Immature natural killer cell (primary cell): ENCODE data around the gene LDB2. TPM values are rescaled to one million over a fixed set of nuclear protein-coding genes. Genes with fewer than 3 reads are reported as not detected.

ENCODE experiments used
- DNase-seq, 3 donors: peaks; one replicate each; pipeline ENCODE4 v3.0.0; 2022; ENCODE audit warnings: mixed read lengths in 1 of 3
- H3K27ac Mint-ChIP-seq, 6 donors: one replicate each; pipeline ENCODE4 v1.8.0; 2020; ENCODE audit warnings: mixed read lengths in 6 of 6, mild to moderate bottlenecking in 5 of 6, inconsistent platforms in 4 of 6, moderate library complexity in 3 of 6
- H3K27me3 Mint-ChIP-seq, 3 donors: one replicate each; pipeline ENCODE4 v1.8.0; 2020 to 2021; ENCODE audit warnings: low read depth in 3 of 3, mild to moderate bottlenecking in 3 of 3, mixed read lengths in 3 of 3, moderate library complexity in 3 of 3, inconsistent platforms in 1 of 3
- H3K36me3 Mint-ChIP-seq, 3 donors: one replicate each; pipeline ENCODE4 v1.8.0; 2020; ENCODE audit warnings: mixed read lengths in 3 of 3, inconsistent platforms in 2 of 3, mild to moderate bottlenecking in 2 of 3
- H3K4me1 Mint-ChIP-seq, 2 donors: one replicate each; pipeline ENCODE4 v1.8.0; 2020; ENCODE audit warnings: inconsistent platforms in 2 of 2, mild to moderate bottlenecking in 2 of 2, mixed read lengths in 2 of 2, moderate library complexity in 1 of 2
- H3K4me3 Mint-ChIP-seq, 5 donors: one replicate each; pipeline ENCODE4 v1.8.0; 2020; ENCODE audit warnings: mild to moderate bottlenecking in 5 of 5, mixed read lengths in 5 of 5, inconsistent platforms in 3 of 5, moderate library complexity in 3 of 5
- H3K9me3 Mint-ChIP-seq, 6 donors: one replicate each; pipeline ENCODE4 v1.8.0; 2020; ENCODE audit warnings: mild to moderate bottlenecking in 6 of 6, mixed read lengths in 6 of 6, inconsistent platforms in 4 of 6, moderate library complexity in 3 of 6
- polyA plus RNA-seq, 3 donors: library from polyadenylated mRNA; unstranded; fragments of 300-500 nt; fragmentation: Illumina TruSeq; gene quantifications; one replicate each; pipeline ENCODE4 v1.2.3, GENCODE V29; 2021

LDB2 gene
- polyA plus RNA-seq, 3 donors from 2014 or later, result 6.9 to 15.8 (median 7.5) TPM

- no peak for DNase-seq
- Mint-ChIP-seq H3K4me3 (no peak overlapping the region), H3K27ac (no peak overlapping the region), H3K36me3 (no peaks in the 10 kb centered on the region), H3K4me1 (peaks cover 25 to 26% of the 10 kb centered on the region in 2 donors), H3K27me3 (no peaks in the 10 kb centered on the region), H3K9me3 (no peaks in the 10 kb centered on the region)
Observed at GRCh38 chr4:16596267-16596666, 302.2 kb downstream of the LDB2 start.

- Mint-ChIP-seq H3K4me3 (no peak overlapping the region), H3K27ac (no peak overlapping the region), H3K27me3 (no peaks in the 10 kb centered on the region), H3K9me3 (no peaks in the 10 kb centered on the region), H3K36me3 (no peaks in the 10 kb centered on the region), H3K4me1 (peaks cover 20 to 21% of the 10 kb centered on the region in 2 donors)
- no peak for DNase-seq
Observed at GRCh38 chr4:16594128-16594527, 304.3 kb downstream of the LDB2 start.

- Mint-ChIP-seq H3K27me3 (no peaks in the 10 kb centered on the region), H3K9me3 (no peaks in the 10 kb centered on the region), H3K4me3 (no peak overlapping the region), H3K4me1 (peaks cover 14 to 16% of the 10 kb centered on the region in 2 donors), H3K27ac (no peak overlapping the region), H3K36me3 (no peaks in the 10 kb centered on the region)
- DNase-seq, result no peak
Observed at GRCh38 chr4:16593386-16593785, 305.1 kb downstream of the LDB2 start.

- H3K4me1 Mint-ChIP-seq, result peaks cover 0 to 3% of the 10 kb centered on the region in 2 donors
- no peak for DNase-seq
- no peaks in the 10 kb centered on the region for H3K27me3 Mint-ChIP-seq
- H3K9me3 Mint-ChIP-seq, result no peaks in the 10 kb centered on the region
- no peak overlapping the region for H3K4me3 Mint-ChIP-seq
- no peak overlapping the region for H3K27ac Mint-ChIP-seq
- H3K36me3 Mint-ChIP-seq, result peaks cover 0 to 4% (median 0%) of the 10 kb centered on the region in 3 donors
Observed at GRCh38 chr4:16591272-16591826, 307.1 kb downstream of the LDB2 start.

DNA sequence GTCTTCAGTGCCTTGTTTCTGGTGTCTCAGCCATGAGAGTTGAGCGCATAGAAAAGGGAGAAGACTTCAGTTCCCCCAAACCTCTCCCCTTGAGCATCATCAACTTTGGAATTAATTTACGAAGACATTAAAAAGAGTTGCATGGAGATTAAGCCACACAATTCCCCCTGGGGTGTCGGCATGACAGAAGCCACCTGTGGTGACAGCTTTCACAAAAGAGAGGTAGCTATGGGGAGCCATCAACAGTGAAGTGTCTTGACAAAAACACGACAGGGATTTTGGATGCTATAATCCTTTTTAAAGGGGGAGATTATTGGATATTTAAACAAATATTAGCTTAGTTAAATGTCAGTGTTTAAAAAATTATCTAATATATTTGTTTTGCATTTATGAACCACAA lies 307.6 kb downstream of the LDB2 start:
- Mint-ChIP-seq H3K27ac (no peak overlapping the region), H3K9me3 (no peaks in the 10 kb centered on the region), H3K27me3 (no peaks in the 10 kb centered on the region), H3K4me1 (peaks cover 0 to 3% of the 10 kb centered on the region in 2 donors), H3K36me3 (peaks cover 0 to 4% (median 0%) of the 10 kb centered on the region in 3 donors), H3K4me3 (no peak overlapping the region)
- no peak for DNase-seq

DNA sequence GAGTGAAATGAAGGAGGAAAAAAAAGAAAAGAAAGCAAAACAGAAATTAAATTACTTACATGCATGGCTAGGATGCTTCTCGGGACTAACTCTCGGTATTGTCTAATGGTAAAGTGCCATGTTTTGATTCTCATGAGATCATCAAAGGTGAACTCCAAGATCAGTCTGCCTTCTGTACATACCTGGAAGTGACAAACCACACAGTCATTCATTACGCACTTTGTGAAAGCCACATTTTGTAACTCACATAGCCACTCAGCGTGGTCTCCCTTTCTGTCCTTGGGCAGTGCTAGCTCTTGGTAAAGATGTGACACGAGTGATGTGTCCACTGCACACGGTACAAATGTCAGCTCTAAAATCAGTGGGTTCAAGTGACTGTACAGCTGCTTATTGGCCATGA lies 309.8 kb downstream of the LDB2 start:
- Mint-ChIP-seq H3K27me3 (peaks cover 0 to 2% (median 1%) of the 10 kb centered on the region in 3 donors), H3K27ac (no peak overlapping the region), H3K9me3 (no peaks in the 10 kb centered on the region), H3K4me3 (no peak overlapping the region), H3K4me1 (peaks cover 9 to 13% of the 10 kb centered on the region in 2 donors), H3K36me3 (peaks cover 0 to 4% (median 0%) of the 10 kb centered on the region in 3 donors)
- no peak for DNase-seq

DNA sequence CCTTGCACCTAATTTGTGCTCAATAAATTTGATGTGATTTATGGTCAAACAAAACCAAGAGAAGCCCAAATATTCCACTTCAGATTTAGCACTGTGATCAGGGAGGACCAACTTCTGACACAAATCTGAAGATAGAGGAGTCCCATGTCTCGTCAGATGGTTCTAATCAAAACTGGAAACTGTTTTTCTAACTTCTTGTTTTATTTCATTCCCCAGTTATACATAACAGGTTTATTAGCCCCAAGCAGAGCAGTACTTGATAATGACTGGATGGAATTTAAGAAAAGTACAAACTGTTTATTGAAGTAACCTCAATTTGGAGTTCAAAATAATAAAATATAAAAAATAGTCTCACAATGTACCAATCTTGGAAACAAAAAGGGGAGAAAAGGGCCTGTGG lies 310.3 kb downstream of the LDB2 start:
- peaks cover 0 to 2% (median 1%) of the 10 kb centered on the region in 3 donors for H3K27me3 Mint-ChIP-seq
- no peaks in the 10 kb centered on the region for H3K9me3 Mint-ChIP-seq
- H3K4me1 Mint-ChIP-seq, result peaks cover 9 to 13% of the 10 kb centered on the region in 2 donors
- peaks cover 0 to 4% (median 0%) of the 10 kb centered on the region in 3 donors for H3K36me3 Mint-ChIP-seq
- no peak overlapping the region for H3K4me3 Mint-ChIP-seq
- no peak for DNase-seq
- H3K27ac Mint-ChIP-seq, result no peak overlapping the region

GRCh38 chr4:16585053-16585452 lies 313.4 kb downstream of the LDB2 start:
- H3K27me3 Mint-ChIP-seq, result peaks cover 0 to 2% (median 1%) of the 10 kb centered on the region in 3 donors
- no peak for DNase-seq
- no peaks in the 10 kb centered on the region for H3K9me3 Mint-ChIP-seq

GRCh38 chr4:16583764-16584163 lies 314.7 kb downstream of the LDB2 start:
- DNase-seq, result no peak
- no peak overlapping the region for H3K4me3 Mint-ChIP-seq
- H3K4me1 Mint-ChIP-seq, result peaks cover 9 to 12% of the 10 kb centered on the region in 2 donors
- H3K9me3 Mint-ChIP-seq, result peaks cover 0 to 1% (median 0%) of the 10 kb centered on the region in 6 donors
- H3K36me3 Mint-ChIP-seq, result peaks cover 3 to 4% (median 3%) of the 10 kb centered on the region in 3 donors
- H3K27ac Mint-ChIP-seq, result no peak overlapping the region
- peaks cover 0 to 2% (median 1%) of the 10 kb centered on the region in 3 donors for H3K27me3 Mint-ChIP-seq

More at GRCh38 chr4:16585053-16585452, 313.4 kb downstream of the LDB2 start:
- H3K4me1 Mint-ChIP-seq, result peaks cover 9 to 13% of the 10 kb centered on the region in 2 donors
- H3K36me3 Mint-ChIP-seq, result peaks cover 3 to 4% (median 3%) of the 10 kb centered on the region in 3 donors
- no peak overlapping the region for H3K27ac Mint-ChIP-seq
- no peak overlapping the region for H3K4me3 Mint-ChIP-seq

DNA sequence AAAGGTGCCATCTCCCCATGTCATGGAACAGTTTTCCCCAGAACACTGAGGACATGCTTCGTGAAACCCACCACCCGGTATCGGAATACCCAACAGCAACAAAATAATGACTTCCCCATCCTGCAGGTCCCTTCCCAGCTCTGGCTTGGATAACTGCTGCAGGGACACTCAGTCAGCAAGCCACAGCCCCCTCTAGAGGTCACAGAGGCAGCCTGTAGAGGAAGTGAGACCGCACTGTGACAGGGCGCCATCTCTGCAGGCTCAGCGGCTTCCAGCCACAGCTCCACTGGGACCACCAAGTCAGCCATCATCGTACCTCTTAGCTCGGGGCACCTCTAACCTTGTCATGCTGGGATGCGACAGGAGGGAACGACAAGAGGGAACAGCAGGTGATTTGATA lies 315.9 kb downstream of the LDB2 start:
- Mint-ChIP-seq H3K27ac (no peak overlapping the region), H3K9me3 (peaks cover 0 to 2% (median 0%) of the 10 kb centered on the region in 6 donors), H3K36me3 (peaks cover 3 to 4% (median 3%) of the 10 kb centered on the region in 3 donors), H3K27me3 (peaks cover 0 to 2% (median 1%) of the 10 kb centered on the region in 3 donors), H3K4me3 (no peak overlapping the region), H3K4me1 (peaks cover 9% of the 10 kb centered on the region in 2 donors)
- DNase-seq, result no peak

DNA sequence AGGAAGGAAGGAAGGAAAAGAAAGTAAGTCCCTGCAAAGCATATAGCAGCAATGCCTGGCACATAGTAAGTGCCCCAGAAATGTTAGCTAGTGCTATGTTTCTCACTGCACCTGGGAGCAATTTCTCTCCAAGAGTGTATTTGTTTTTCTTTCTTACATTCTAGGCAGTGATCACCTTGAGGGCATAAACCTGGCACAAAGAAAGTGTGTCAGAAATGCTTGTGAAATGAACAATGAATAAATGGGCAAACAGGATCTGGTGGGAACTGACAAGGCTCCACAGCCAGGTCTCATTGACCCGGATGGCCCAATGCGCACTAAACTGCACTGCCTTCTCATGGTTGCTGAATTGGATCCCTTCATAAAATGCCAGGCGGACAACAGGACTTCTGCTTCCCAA lies 316.4 kb downstream of the LDB2 start:
- Mint-ChIP-seq H3K4me3 (no peak overlapping the region), H3K9me3 (peaks cover 0 to 2% (median 0%) of the 10 kb centered on the region in 6 donors), H3K27me3 (peaks cover 0 to 2% (median 1%) of the 10 kb centered on the region in 3 donors), H3K27ac (no peak overlapping the region), H3K4me1 (peaks cover 9% of the 10 kb centered on the region in 2 donors), H3K36me3 (peaks cover 0 to 3% (median 3%) of the 10 kb centered on the region in 3 donors)
- DNase-seq, result no peak

- Mint-ChIP-seq H3K27ac (no peak overlapping the region), H3K36me3 (peaks cover 0 to 3% (median 3%) of the 10 kb centered on the region in 3 donors), H3K27me3 (peaks cover 0 to 2% (median 1%) of the 10 kb centered on the region in 3 donors), H3K4me3 (no peak overlapping the region), H3K9me3 (peaks cover 0 to 2% (median 0%) of the 10 kb centered on the region in 6 donors), H3K4me1 (peaks cover 9% of the 10 kb centered on the region in 2 donors)
- DNase-seq, result no peak
Observed at GRCh38 chr4:16581117-16581516, 317.3 kb downstream of the LDB2 start.

DNA sequence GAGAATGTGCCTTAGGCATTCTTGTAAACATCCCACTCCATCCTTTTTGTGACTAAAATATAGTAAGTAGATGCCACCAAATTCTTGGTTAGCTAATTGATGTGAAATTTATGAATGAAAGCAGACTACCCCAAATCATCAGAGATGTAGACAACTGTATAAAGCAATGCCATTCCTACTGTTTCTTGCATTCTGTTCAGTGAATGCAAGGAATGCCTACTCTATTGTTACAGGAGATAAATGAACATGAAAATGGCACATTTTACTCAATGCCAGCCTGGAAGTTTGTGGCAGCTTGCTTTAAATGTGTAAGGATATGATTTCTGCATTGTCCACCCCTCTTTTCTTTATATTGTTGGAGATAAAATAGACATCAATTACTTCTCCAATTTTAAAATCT lies 317.9 kb downstream of the LDB2 start:
- H3K27me3 Mint-ChIP-seq, result peaks cover 0 to 2% (median 1%) of the 10 kb centered on the region in 3 donors
- H3K4me3 Mint-ChIP-seq, result no peak overlapping the region
- no peak for DNase-seq
- no peak overlapping the region for H3K27ac Mint-ChIP-seq
- peaks cover 9% of the 10 kb centered on the region in 2 donors for H3K4me1 Mint-ChIP-seq
- peaks cover 0 to 2% (median 0%) of the 10 kb centered on the region in 6 donors for H3K9me3 Mint-ChIP-seq
- peaks cover 0 to 3% (median 3%) of the 10 kb centered on the region in 3 donors for H3K36me3 Mint-ChIP-seq

GRCh38 chr4:16579866-16580265 lies 318.6 kb downstream of the LDB2 start:
- H3K27ac Mint-ChIP-seq, result peak overlapping the region in 1 of 6 donors; percentile 0
- no peak for DNase-seq
- H3K9me3 Mint-ChIP-seq, result peaks cover 0 to 2% (median 0%) of the 10 kb centered on the region in 6 donors
- peaks cover 0 to 3% (median 3%) of the 10 kb centered on the region in 3 donors for H3K36me3 Mint-ChIP-seq
- H3K27me3 Mint-ChIP-seq, result peaks cover 0 to 2% (median 1%) of the 10 kb centered on the region in 3 donors
- H3K4me1 Mint-ChIP-seq, result peaks cover 5 to 7% of the 10 kb centered on the region in 2 donors
- H3K4me3 Mint-ChIP-seq, result no peak overlapping the region
